ENCODE results near the gene SNX15. TPM values are rescaled to one million over a fixed set of nuclear protein-coding genes. Genes with fewer than 3 reads are reported as not detected.

Gene SNX15, protein sequence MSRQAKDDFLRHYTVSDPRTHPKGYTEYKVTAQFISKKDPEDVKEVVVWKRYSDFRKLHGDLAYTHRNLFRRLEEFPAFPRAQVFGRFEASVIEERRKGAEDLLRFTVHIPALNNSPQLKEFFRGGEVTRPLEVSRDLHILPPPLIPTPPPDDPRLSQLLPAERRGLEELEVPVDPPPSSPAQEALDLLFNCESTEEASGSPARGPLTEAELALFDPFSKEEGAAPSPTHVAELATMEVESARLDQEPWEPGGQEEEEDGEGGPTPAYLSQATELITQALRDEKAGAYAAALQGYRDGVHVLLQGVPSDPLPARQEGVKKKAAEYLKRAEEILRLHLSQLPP
- total RNA-seq: 13.5 and 21.3 TPM in 2 replicates

DNA sequence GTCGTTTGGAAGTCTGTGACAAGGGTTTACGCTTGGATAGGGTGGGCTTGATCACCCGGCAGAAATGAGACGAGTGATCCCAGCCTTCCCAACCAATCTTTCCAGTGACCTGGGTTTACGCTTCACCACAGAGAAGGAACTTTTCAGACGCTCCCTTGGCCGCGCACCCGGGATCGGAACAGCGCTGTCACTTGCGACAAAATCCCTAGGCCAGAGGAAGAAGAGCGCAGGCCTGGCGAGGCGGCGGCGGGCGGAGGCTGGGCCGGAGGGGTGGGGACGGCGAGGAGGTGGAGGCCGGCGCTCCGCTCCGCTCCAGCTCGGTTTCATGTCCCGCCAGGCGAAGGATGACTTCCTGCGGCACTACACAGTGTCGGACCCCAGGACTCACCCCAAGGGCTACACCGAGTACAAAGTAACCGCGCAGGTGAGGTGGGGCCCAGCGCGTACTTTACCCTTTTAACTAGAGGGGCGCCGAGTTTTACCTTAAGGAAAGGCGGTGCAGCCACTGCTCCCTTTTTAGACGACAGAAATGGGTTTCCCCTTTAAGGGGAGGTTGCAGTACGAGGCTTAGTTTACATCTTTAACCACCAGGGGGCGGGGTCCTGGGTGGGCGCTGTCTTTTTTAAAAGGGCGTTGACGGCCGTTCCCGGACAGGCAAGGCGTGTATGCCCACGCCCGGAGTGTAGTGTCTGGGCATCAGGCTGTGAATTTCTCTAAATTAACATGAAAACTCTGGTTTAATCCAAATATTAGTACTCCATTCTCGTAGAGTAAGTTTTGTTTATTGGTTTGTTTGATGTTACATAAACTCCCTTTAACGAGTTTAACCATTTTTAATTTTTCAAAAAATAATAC is at the start of gene SNX15:
SNX15 (plus strand) TSS at position 227 of the 855 bp plus-strand sequence; CDS start at position 326, 99 bp downstream.

DNA sequence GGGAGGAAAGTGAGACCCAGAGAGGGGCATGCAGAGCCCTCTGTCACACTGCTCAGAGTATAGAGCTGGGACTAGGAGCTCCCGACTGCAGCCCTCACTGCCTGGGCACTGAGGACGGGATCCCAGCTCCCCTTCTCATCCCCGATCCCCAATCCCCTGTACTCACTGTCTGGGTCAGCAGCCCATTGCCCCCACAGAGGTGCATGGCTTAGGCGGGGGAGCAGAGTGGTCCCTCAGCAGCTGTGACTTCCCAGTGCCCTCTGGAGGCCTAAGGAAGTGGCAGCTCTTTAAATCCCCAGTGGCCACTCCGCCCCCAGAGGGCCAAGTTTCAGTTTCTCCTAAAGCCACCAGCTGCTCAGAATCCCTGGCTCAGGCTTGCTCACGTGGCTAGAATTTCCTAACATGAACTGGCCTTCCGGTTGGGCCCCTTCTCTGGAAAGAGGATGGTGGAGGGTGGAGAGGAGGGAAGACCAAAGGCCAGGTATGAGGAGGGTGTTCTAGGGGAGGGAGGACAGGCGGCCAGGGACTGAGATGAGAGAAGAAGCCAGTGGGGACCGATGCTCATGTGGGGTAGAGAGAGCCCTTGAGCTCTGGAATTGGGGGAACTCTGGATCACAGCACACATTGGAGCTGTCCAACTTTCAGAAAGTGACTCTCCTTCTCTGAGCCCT is 30.4 kb upstream of the SNX15 start, which contains the start of gene BATF2:
BATF2 (minus strand) TSS at position 262 of the 671 bp plus-strand sequence; CDS start at position 205, 57 bp downstream.

DNA sequence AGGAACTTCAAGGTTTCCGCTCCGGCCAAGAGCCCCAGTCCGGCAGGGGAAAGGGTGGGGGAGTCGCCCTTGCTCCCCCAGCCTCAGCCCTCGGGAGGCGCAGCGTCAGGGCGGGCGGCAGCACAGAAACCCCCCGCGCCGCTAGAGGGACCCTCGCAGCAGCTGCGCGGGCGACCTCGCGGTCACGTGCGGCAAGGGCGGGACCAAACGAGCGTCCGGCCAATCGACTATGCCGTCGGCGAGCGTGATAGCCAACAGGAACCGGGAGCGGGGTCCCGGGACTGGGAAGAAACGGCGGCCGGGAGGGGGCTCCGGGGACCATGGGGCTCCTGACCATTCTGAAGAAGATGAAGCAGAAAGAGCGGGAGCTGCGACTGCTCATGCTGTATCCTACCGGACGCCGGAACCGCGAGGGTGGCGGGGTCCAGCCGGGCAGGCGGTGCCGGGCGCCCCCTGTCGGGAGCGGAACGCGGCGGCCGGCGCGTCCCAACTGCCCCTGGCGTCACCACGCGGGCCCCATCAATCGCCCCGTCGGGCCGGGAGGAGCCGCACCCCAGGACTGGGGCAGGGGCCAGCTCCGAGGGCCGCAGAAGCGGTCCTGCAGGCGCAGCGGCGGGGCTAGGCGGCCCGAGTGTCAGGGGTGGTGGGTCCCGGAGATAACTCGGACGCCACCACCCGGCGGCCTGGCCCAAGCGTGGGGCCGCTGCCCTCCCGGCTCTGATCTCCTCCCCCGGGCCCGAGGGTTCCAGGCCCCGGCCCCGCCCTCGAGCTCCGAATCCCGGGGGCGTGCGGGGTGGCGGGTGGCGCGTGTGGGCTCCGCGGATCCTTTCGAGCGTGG is 13.1 kb upstream of the SNX15 start, which contains the start of gene ARL2:
ARL2 (plus strand) TSS at position 273 of the 838 bp plus-strand sequence; CDS start at position 321, 48 bp downstream.

DNA sequence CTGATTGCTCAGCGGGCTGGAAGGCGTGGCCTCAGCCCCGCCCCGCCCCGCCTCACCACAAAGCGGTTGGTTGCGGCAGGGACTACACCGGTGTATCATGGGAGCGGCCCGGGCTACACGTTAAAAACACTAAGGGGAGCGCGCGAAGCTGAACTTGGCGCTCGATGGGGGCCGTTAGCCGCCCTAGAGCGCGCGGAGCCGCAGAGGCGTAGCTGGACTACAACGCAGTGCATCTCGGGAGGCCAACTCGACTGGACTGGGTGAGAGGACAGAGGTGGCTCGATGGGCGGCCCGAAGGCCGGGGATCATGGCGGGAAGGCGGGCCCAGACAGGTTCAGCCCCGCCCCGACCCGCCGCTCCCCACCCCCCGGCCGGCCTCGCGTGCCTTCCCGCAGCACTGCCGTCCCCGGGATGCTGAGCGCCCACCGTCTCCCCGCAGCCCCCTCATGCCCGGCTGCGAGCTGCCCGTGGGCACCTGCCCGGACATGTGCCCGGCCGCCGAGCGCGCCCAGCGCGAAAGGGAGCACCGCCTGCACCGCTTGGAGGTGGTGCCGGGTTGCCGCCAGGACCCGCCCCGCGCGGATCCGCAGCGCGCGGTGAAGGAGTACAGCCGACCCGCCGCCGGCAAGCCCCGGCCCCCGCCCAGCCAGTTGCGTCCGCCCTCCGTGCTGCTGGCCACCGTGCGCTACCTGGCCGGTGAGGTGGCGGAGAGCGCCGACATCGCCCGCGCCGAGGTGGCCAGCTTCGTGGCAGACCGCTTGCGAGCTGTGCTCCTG is 13.8 kb downstream of the SNX15 start, which contains the start of gene SAC3D1:
SAC3D1 (plus strand) TSS at position 364 of the 776 bp plus-strand sequence; CDS start at position 447, 83 bp downstream.

DNA sequence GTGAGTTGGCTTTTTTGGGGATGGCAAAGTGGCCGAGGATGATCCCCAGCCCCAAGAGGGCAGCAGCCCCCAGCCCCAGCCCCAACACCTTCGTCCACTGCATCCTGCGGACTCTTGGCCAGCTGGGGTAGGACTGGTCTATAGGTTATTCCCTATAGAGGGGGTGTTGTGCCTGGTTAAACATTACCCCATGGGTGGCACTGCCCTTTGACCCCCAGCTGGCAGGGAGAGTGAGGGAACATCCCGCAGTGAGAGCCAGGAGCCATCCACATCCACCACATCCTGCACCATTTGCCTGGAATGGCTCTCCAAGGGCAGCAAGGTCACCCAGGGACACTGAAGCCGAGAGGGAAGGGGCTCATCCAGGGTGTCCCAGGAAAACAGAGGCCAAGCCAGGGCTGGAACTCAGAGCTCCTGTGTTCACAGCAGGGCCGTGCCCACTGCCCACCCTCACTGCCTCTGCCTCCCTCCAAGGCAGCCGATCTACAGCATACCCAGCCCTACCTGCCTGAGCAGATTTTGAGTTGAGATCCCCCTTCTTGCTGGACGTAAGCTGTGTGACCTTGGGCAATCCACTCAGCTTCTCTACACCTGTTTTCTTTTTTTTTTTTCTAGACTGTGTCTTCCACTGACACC is 31.3 kb downstream of the SNX15 start, which contains the start of gene NAALADL1:
NAALADL1 (minus strand) TSS at position 135 of the 636 bp plus-strand sequence; CDS start at position 103, 32 bp downstream.

DNA sequence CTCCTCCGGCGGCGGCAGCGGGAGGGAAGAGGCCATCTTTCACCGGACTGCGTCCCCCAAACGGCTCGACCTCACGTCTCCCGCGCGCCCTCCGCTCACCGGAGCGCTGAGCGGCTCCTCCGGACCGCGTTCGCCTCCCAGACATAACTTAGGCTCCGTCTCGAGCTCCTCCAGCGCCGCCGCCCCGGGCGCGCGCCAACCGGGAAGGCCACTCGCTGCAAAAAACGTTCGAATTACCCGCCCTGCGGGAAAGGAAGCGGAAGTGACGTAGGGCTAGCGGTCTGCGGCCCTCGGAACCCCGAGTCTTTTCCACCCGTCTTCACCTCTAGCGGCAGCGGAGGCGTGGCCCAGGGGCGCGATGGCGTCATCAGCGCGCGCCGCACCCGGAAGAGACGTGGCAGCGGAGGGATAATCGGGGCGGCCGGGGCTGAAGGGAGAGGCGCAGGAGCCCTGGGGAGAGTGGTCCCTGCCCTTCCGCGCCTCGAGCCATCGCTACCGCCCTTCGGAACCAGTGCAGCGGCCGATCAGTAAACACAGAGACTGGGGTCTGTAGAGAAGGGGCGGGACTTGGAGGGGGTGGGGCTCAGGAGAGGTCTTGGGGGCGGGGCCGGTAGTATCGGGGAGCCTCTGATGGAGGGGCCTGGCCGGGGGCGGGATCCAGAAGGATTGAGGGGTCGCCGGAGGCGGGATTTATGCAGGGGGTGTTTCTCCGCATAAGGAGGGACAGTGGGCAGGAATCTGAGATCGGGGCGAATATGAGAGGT is 56.8 kb downstream of the SNX15 start, which contains the start of the genes CDCA5 and ZFPL1:
CDCA5 (minus strand) TSS at position 207 of the 764 bp plus-strand sequence; CDS start at position 145, 62 bp downstream.
ZFPL1 (plus strand) TSS at position 389 of the 764 bp plus-strand sequence. CDS start 477 bp downstream, outside the sequence.

Other genes with a start within 250 kb of the SNX15 start
- gene SF1, start 248.9 kb upstream of the SNX15 start, total RNA-seq: 34.1 and 35.7 TPM in 2 replicates
- 14.7 and 16.0 TPM in 2 replicates for gene MAP4K2, start 224.2 kb upstream of the SNX15 start, total RNA-seq
- 11.6 and 12.8 TPM in 2 replicates for gene MEN1, start 216.9 kb upstream of the SNX15 start, total RNA-seq
- gene CDC42BPG, start 182.8 kb upstream of the SNX15 start, total RNA-seq: 12.0 and 17.1 TPM in 2 replicates
- 41.6 and 107 TPM in 2 replicates for gene EHD1, start 148.8 kb upstream of the SNX15 start, total RNA-seq
- 11.7 and 13.5 TPM in 2 replicates for gene ATG2A, start 110.2 kb upstream of the SNX15 start, total RNA-seq
- gene PPP2R5B, start 102.8 kb upstream of the SNX15 start, total RNA-seq: 6.0 and 28.2 TPM in 2 replicates
- gene GPHA2, start 91.5 kb upstream of the SNX15 start, total RNA-seq: not detected in 2 replicates
- not detected in 2 replicates for gene MAJIN, start 55.3 kb upstream of the SNX15 start, total RNA-seq
- 0.21 and 0.96 TPM in 2 replicates for gene BATF2, start 30.5 kb upstream of the SNX15 start, total RNA-seq
- 76.9 and 109 TPM in 2 replicates for gene ARL2, start 13.3 kb upstream of the SNX15 start, total RNA-seq
- 9.9 and 14.5 TPM in 2 replicates for gene SAC3D1, start 13.8 kb downstream of the SNX15 start, total RNA-seq
- 15.9 and 18.1 TPM in 2 replicates for gene NAALADL1, start 31.1 kb downstream of the SNX15 start, total RNA-seq
- 0.43 and 1.7 TPM in 2 replicates for gene CDCA5, start 56.6 kb downstream of the SNX15 start, total RNA-seq
- 33.0 and 41.2 TPM in 2 replicates for gene ZFPL1, start 56.8 kb downstream of the SNX15 start, total RNA-seq
- gene VPS51, start 68.8 kb downstream of the SNX15 start, total RNA-seq: 178 and 180 TPM in 2 replicates
- 30.6 and 40.3 TPM in 2 replicates for gene TM7SF2, start 84.4 kb downstream of the SNX15 start, total RNA-seq
- 21.2 and 22.6 TPM in 2 replicates for gene ZNHIT2, start 90.3 kb downstream of the SNX15 start, total RNA-seq
- 358 and 363 TPM in 2 replicates for gene FAU, start 94.7 kb downstream of the SNX15 start, total RNA-seq
- 42.0 and 48.9 TPM in 2 replicates for gene MRPL49, start 94.9 kb downstream of the SNX15 start, total RNA-seq
- 10.0 and 19.0 TPM in 2 replicates for gene SYVN1, start 107.1 kb downstream of the SNX15 start, total RNA-seq
- not detected in 2 replicates for gene SPDYC, start 142.8 kb downstream of the SNX15 start, total RNA-seq
- gene CAPN1, start 154.5 kb downstream of the SNX15 start, total RNA-seq: 219 and 240 TPM in 2 replicates
- 2.2 and 3.0 TPM in 2 replicates for gene POLA2, start 234.5 kb downstream of the SNX15 start, total RNA-seq

All from tracheal epithelial cell (primary cell).